Liver (tissue), 3 donors: ENCODE data around the gene TTC23L.

ENCODE experiments used
- EGR1 ChIP-seq, 2 donors: IDR thresholded peaks; 2 replicates each; pipeline ENCODE4 v1.6.1; 2016 to 2018; ENCODE audit warnings: antibody characterized with exemption in 2 of 2, low read depth in 2 of 2
- FOXA1 ChIP-seq: IDR thresholded peaks from 2 replicates; pipeline ENCODE4 v1.6.1; 2016; ENCODE audit warnings: antibody characterized with exemption
- JUND ChIP-seq, 2 donors: IDR thresholded peaks; 2 replicates each; pipeline ENCODE4 v1.6.1; 2016; ENCODE audit warnings: antibody characterized with exemption in 2 of 2
- RAD21 ChIP-seq, 2 donors: IDR thresholded peaks; 2 replicates each; pipeline ENCODE4 v1.6.1; 2016; ENCODE audit warnings: antibody characterized with exemption in 2 of 2, mild to moderate bottlenecking in 2 of 2
- RXRA ChIP-seq, 2 donors: IDR thresholded peaks; 2 replicates each; pipeline ENCODE4 v1.6.1; 2017 to 2018; ENCODE audit warnings: antibody characterized with exemption in 2 of 2, mild to moderate bottlenecking in 1 of 2
- TAF1 ChIP-seq: conservative IDR thresholded peaks from 2 replicates; pipeline ENCODE4 v1.6.1; 2016; ENCODE audit warnings: antibody characterized with exemption, mild to moderate bottlenecking
- YY1 ChIP-seq: IDR thresholded peaks from 2 replicates; pipeline ENCODE4 v1.6.1; 2016; ENCODE audit warnings: antibody characterized with exemption, mild to moderate bottlenecking
- TF ChIP-seq, protein P1 (sequence below): fragments of 150-350 bp; IDR thresholded peaks from 2 replicates; pipeline ENCODE4 v1.5.1; 2017; ENCODE audit warnings: improper control_type of control experiment, low read depth, low read length; ENCODE audit not compliant: missing input control
- TF ChIP-seq, protein P2 (sequence below): IDR thresholded peaks from 2 replicates; pipeline ENCODE4 v1.6.1; 2016; ENCODE audit warnings: antibody characterized with exemption
- TF ChIP-seq, protein P3 (sequence below): IDR thresholded peaks from 2 replicates; pipeline ENCODE4 v1.6.1; 2016; ENCODE audit warnings: antibody characterized with exemption
- donor health status: healthy.
- donor health status: healthy.

DNA sequence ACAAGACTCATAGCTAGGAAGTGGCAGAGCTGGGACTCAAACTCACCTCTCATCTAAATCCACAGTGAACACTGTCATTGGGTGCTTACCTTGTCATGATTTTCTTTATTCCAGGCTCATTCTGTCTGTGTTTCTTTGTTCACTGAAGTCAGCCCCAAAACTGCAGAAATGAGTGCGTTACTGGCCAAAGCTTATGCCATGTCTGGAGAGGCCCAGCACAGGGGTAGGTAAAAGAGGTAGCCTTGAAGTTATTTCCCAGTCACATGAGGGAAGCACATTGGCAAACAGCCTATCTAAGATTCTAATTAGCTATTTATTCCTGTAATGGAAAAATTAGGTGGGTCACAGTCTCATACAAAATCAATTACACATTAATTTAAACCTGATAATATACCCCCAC lies 29.8 kb downstream of the TTC23L start:
- TF ChIP-seq JUND (IDR thresholded peaks at IDR 0.05) (no peak), RAD21 (IDR thresholded peaks at IDR 0.05) (no peak), RXRA (IDR thresholded peaks at IDR 0.05) (no peak), EGR1 (IDR thresholded peaks at IDR 0.05; ENCODE audit: low read depth in 2 of 2) (no peak), FOXA1 (no peak), TAF1 (no peak), YY1 (no peak)
- TF ChIP-seq, protein P1, sequence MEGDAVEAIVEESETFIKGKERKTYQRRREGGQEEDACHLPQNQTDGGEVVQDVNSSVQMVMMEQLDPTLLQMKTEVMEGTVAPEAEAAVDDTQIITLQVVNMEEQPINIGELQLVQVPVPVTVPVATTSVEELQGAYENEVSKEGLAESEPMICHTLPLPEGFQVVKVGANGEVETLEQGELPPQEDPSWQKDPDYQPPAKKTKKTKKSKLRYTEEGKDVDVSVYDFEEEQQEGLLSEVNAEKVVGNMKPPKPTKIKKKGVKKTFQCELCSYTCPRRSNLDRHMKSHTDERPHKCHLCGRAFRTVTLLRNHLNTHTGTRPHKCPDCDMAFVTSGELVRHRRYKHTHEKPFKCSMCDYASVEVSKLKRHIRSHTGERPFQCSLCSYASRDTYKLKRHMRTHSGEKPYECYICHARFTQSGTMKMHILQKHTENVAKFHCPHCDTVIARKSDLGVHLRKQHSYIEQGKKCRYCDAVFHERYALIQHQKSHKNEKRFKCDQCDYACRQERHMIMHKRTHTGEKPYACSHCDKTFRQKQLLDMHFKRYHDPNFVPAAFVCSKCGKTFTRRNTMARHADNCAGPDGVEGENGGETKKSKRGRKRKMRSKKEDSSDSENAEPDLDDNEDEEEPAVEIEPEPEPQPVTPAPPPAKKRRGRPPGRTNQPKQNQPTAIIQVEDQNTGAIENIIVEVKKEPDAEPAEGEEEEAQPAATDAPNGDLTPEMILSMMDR, result no peak
- TF ChIP-seq, protein P2, sequence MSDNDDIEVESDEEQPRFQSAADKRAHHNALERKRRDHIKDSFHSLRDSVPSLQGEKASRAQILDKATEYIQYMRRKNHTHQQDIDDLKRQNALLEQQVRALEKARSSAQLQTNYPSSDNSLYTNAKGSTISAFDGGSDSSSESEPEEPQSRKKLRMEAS, result no peak
- TF ChIP-seq, protein P3, sequence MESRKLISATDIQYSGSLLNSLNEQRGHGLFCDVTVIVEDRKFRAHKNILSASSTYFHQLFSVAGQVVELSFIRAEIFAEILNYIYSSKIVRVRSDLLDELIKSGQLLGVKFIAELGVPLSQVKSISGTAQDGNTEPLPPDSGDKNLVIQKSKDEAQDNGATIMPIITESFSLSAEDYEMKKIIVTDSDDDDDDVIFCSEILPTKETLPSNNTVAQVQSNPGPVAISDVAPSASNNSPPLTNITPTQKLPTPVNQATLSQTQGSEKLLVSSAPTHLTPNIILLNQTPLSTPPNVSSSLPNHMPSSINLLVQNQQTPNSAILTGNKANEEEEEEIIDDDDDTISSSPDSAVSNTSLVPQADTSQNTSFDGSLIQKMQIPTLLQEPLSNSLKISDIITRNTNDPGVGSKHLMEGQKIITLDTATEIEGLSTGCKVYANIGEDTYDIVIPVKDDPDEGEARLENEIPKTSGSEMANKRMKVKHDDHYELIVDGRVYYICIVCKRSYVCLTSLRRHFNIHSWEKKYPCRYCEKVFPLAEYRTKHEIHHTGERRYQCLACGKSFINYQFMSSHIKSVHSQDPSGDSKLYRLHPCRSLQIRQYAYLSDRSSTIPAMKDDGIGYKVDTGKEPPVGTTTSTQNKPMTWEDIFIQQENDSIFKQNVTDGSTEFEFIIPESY, result no peak
